Activated B cell treated with CpG ODN at 0.5 μM for 24 hours (primary cell): ENCODE results near the gene MRPL16. TPM values are rescaled to one million over a fixed set of nuclear protein-coding genes. Genes with fewer than 3 reads are reported as not detected.
"Not testable (repeated sequence)": the region's sequence is repeated elsewhere in the genome, so short reads cannot be mapped to it uniquely, and the experiment has no call there.

Experiments used
- ATAC-seq: fragments of 200-7000 bp; cut with Tn5 transposase; one replicate; pipeline ENCODE4 v1.10.0; 2021; ENCODE audit warnings: low read depth, mild to moderate bottlenecking, moderate library complexity
- CTCF ChIA-PET: fragments of 350-600 bp; sonication (Branson Sonifier 250); formaldehyde crosslinking; loops from one replicate; lab custom pipeline; 2021; ENCODE audit warnings: antibody characterized with exemption; lab: Charles Lee
- POLR2A ChIA-PET: fragments of 350-600 bp; sonication (Branson Sonifier 250); formaldehyde crosslinking; loops from one replicate; lab custom pipeline; 2021; ENCODE audit warnings: antibody characterized with exemption; lab: Charles Lee
- DNase-seq: peaks from one replicate; pipeline ENCODE4 v3.0.0; 2022
- H3K27ac Mint-ChIP-seq: one replicate; pipeline ENCODE4 v1.8.0; 2020; ENCODE audit warnings: mixed read lengths
- H3K27me3 Mint-ChIP-seq: one replicate; pipeline ENCODE4 v1.8.0; 2021; ENCODE audit warnings: mixed read lengths
- H3K36me3 Mint-ChIP-seq: one replicate; pipeline ENCODE4 v1.8.0; 2021; ENCODE audit warnings: low read depth, mixed read lengths
- H3K4me1 Mint-ChIP-seq: one replicate; pipeline ENCODE4 v1.8.0; 2021; ENCODE audit warnings: mixed read lengths
- H3K4me3 Mint-ChIP-seq: one replicate; pipeline ENCODE4 v1.8.0; 2020; ENCODE audit warnings: mild to moderate bottlenecking, mixed read lengths
- H3K9me3 Mint-ChIP-seq: one replicate; pipeline ENCODE4 v1.8.0; 2020; ENCODE audit warnings: mixed read lengths
- CTCF ChIP-seq: fragments of 200-600 bp; IDR thresholded peaks from one replicate; pipeline ENCODE4 v1.8.0; 2022; ENCODE audit warnings: antibody characterized with exemption, mild to moderate bottlenecking
- intact Hi-C: fragments of 100-400 bp; cut with micrococcal nuclease; formaldehyde crosslinking; loops from one replicate; pipeline ENCODE4 v1.15.1; 2024
- total RNA-seq: library from RNA; stranded (reverse); gene quantifications from 2 replicates; pipeline ENCODE4 v1.2.3, GENCODE V29; 2022

The MRPL16 gene
- total RNA-seq, 1 donor from 2014 or later, result 57.7 TPM

- intact Hi-C loops, result no loop called here
- H3K27me3 Mint-ChIP-seq, result peaks cover 7% of the 10 kb centered on the region
- no peaks in the 10 kb centered on the region for H3K4me1 Mint-ChIP-seq
- ChIA-PET POLR2A (no interaction called here), CTCF (no interaction called here)
- ATAC-seq (no peak), DNase-seq (no peak)
- no peaks in the 10 kb centered on the region for H3K36me3 Mint-ChIP-seq
- H3K27ac Mint-ChIP-seq, result no peak overlapping the region
- H3K4me3 Mint-ChIP-seq, result no peak overlapping the region
- H3K9me3 Mint-ChIP-seq, result no peaks in the 10 kb centered on the region
- TF ChIP-seq CTCF, result no peak
These were observed 38.6 kb upstream of the MRPL16 start for GRCh38 chr11:59849129-59849528.

- DNase-seq, ATAC-seq, H3K4me3 Mint-ChIP-seq, H3K27ac Mint-ChIP-seq, POLR2A ChIA-PET, H3K36me3 Mint-ChIP-seq, H3K9me3 Mint-ChIP-seq, H3K4me1 Mint-ChIP-seq, intact Hi-C loops, CTCF ChIA-PET, H3K27me3 Mint-ChIP-seq: not testable (repeated sequence)
These were observed 37.9 kb upstream of the MRPL16 start for GRCh38 chr11:59848439-59848838.

- H3K4me1 Mint-ChIP-seq, result no peaks in the 10 kb centered on the region
- H3K27ac Mint-ChIP-seq, result no peak overlapping the region
- H3K9me3 Mint-ChIP-seq, result no peaks in the 10 kb centered on the region
- CTCF ChIA-PET, result no interaction called here
- peaks cover 5% of the 10 kb centered on the region for H3K27me3 Mint-ChIP-seq
- intact Hi-C loops, result no loop called here
- POLR2A ChIA-PET, result no interaction called here
- ATAC-seq (no peak), DNase-seq (no peak)
- no peaks in the 10 kb centered on the region for H3K36me3 Mint-ChIP-seq
- H3K4me3 Mint-ChIP-seq, result no peak overlapping the region
- TF ChIP-seq CTCF, result no peak
These were observed 37.0 kb upstream of the MRPL16 start for GRCh38 chr11:59847626-59848025.

GRCh38 chr11:59846556-59846955 is 36.0 kb upstream of the MRPL16 start:
- H3K4me3 Mint-ChIP-seq, result no peak overlapping the region
- TF ChIP-seq CTCF, result no peak
- DNase-seq, result no peak
- CTCF ChIA-PET, result no interaction called here
- no peaks in the 10 kb centered on the region for H3K9me3 Mint-ChIP-seq
- no peaks in the 10 kb centered on the region for H3K4me1 Mint-ChIP-seq
- no peak for ATAC-seq
- POLR2A ChIA-PET, result no interaction called here
- no peak overlapping the region for H3K27ac Mint-ChIP-seq
- H3K36me3 Mint-ChIP-seq, result no peaks in the 10 kb centered on the region
- H3K27me3 Mint-ChIP-seq, result peaks cover 5% of the 10 kb centered on the region
- intact Hi-C loops, result no loop called here

GRCh38 chr11:59845399-59845798 is 34.8 kb upstream of the MRPL16 start, which contains the start of gene CBLIF:
TSS of gene CBLIF (minus strand) at chr11:59845499. CDS start at chr11:59845453, 46 bp downstream.
- H3K27me3 Mint-ChIP-seq, result peaks cover 5% of the 10 kb centered on the region
- no peaks in the 10 kb centered on the region for H3K36me3 Mint-ChIP-seq
- DNase-seq (no peak), ATAC-seq (no peak)
- no peaks in the 10 kb centered on the region for H3K9me3 Mint-ChIP-seq
- ChIA-PET POLR2A (no interaction called here), CTCF (no interaction called here)
- intact Hi-C loops, result no loop called here
- no peak for TF ChIP-seq CTCF
- no peak within 1 kb of the TSS for H3K4me3 Mint-ChIP-seq
- no peaks in the 10 kb centered on the region for H3K4me1 Mint-ChIP-seq
- no peak within 1 kb of the TSS for H3K27ac Mint-ChIP-seq

- DNase-seq (no peak), ATAC-seq (no peak)
- Mint-ChIP-seq H3K27me3 (peaks cover 3% of the 10 kb centered on the region), H3K4me1 (no peaks in the 10 kb centered on the region), H3K4me3 (no peak overlapping the region), H3K9me3 (no peaks in the 10 kb centered on the region), H3K36me3 (no peaks in the 10 kb centered on the region), H3K27ac (no peak overlapping the region)
- CTCF ChIA-PET, result no interaction called here
- intact Hi-C loops, result no loop called here
- no peak for TF ChIP-seq CTCF
- POLR2A ChIA-PET, result no interaction called here
These were observed 31.7 kb upstream of the MRPL16 start for GRCh38 chr11:59842316-59842715.
